SK-N-SH (cell line): ENCODE data around the gene KIF5C.

Experiments
- CTCF ChIP-seq: fragments of 200-600 bp; sonication (generic); IDR thresholded peaks from 2 replicates; pipeline ENCODE4 v1.6.1; 2017; ENCODE audit warnings: antibody characterized with exemption, mild to moderate bottlenecking, moderate library complexity
- EP300 ChIP-seq, 2 experiments: IDR thresholded peaks; 2 replicates each; pipeline versions ENCODE4 v1.4.0 to v1.6.1; 2012; ENCODE audit warnings: borderline replicate concordance in 1 of 2, low read depth in 1 of 2, low read length in 1 of 2
- FOXJ3 ChIP-seq: sonication (generic); formaldehyde crosslinking; IDR thresholded peaks from 2 replicates; pipeline ENCODE4 v1.5.1; 2020; ENCODE audit warnings: mild to moderate bottlenecking, missing genetic modification reagents
- GABPA ChIP-seq: IDR thresholded peaks from 2 replicates; pipeline ENCODE4 v1.4.0; 2012; ENCODE audit warnings: low read depth, mild to moderate bottlenecking
- MEF2A ChIP-seq: IDR thresholded peaks from 2 replicates; pipeline ENCODE4 v1.4.0; 2012; ENCODE audit warnings: low read depth, borderline replicate concordance
- NFIC ChIP-seq: IDR thresholded peaks from 2 replicates; pipeline ENCODE4 v1.4.0; 2012; ENCODE audit warnings: borderline replicate concordance
- NRF1 ChIP-seq: IDR thresholded peaks from 2 replicates; pipeline ENCODE4 v1.6.1; 2012; ENCODE audit warnings: low read depth, mild to moderate bottlenecking, low read length
- POLR2AphosphoS5 ChIP-seq: IDR thresholded peaks from 2 replicates; pipeline ENCODE4 v1.6.1; 2012; ENCODE audit warnings: low read depth, low read length
- RFX5 ChIP-seq: IDR thresholded peaks from 2 replicates; pipeline ENCODE4 v1.6.1; 2012; ENCODE audit warnings: mild to moderate bottlenecking, improper control_type of control experiment, low read length
- SIN3A ChIP-seq: IDR thresholded peaks from 2 replicates; pipeline ENCODE4 v1.6.1; 2012; ENCODE audit warnings: low read depth, mild to moderate bottlenecking, low read length, moderate library complexity, borderline replicate concordance
- YY1 ChIP-seq: IDR thresholded peaks from 2 replicates; pipeline ENCODE4 v1.4.0; 2012; ENCODE audit warnings: low read depth, mild to moderate bottlenecking
- ZBTB33 ChIP-seq: IDR thresholded peaks from 2 replicates; pipeline ENCODE4 v1.4.0; 2012; ENCODE audit warnings: low read depth, borderline replicate concordance
- TF ChIP-seq, protein P1 (sequence below): IDR thresholded peaks from 2 replicates; pipeline ENCODE4 v1.4.0; 2012; ENCODE audit warnings: low read depth
- TF ChIP-seq, protein P2 (sequence below): IDR thresholded peaks from 2 replicates; pipeline ENCODE4 v1.4.0; 2012; ENCODE audit warnings: low read depth, borderline replicate concordance

GRCh38 chr2:149056541-149057255 lies 181.7 kb downstream of the KIF5C start:
- TF ChIP-seq CTCF (no peak), ZBTB33 (no peak), POLR2AphosphoS5 (no peak), FOXJ3 (CRISPR knock-in tag) (no peak), EP300 (IDR thresholded peaks at IDR 0.05; ENCODE audit: borderline replicate concordance in 1 of 2, low read depth in 1 of 2, low read length in 1 of 2) (no peak), NFIC (no peak), RFX5 (no peak), NRF1 (no peak), GABPA (no peak), YY1 (no peak), MEF2A (no peak), SIN3A (no peak)
- TF ChIP-seq, protein P1, sequence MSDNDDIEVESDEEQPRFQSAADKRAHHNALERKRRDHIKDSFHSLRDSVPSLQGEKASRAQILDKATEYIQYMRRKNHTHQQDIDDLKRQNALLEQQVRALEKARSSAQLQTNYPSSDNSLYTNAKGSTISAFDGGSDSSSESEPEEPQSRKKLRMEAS, result no peak
- TF ChIP-seq, protein P2, sequence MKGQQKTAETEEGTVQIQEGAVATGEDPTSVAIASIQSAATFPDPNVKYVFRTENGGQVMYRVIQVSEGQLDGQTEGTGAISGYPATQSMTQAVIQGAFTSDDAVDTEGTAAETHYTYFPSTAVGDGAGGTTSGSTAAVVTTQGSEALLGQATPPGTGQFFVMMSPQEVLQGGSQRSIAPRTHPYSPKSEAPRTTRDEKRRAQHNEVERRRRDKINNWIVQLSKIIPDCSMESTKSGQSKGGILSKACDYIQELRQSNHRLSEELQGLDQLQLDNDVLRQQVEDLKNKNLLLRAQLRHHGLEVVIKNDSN, result no peak
